HK-2 (cell line): Measurements from ENCODE around the gene DBH.

Experiments
- DNase-seq: peaks from one replicate; pipeline ENCODE4 v3.0.0-alpha.2; 2018; ENCODE audit not compliant: unreplicated experiment

DBH gene

GRCh38 chr9:133701981-133702797 is 66.0 kb downstream of the DBH start:
- no peak for DNase-seq

DNA sequence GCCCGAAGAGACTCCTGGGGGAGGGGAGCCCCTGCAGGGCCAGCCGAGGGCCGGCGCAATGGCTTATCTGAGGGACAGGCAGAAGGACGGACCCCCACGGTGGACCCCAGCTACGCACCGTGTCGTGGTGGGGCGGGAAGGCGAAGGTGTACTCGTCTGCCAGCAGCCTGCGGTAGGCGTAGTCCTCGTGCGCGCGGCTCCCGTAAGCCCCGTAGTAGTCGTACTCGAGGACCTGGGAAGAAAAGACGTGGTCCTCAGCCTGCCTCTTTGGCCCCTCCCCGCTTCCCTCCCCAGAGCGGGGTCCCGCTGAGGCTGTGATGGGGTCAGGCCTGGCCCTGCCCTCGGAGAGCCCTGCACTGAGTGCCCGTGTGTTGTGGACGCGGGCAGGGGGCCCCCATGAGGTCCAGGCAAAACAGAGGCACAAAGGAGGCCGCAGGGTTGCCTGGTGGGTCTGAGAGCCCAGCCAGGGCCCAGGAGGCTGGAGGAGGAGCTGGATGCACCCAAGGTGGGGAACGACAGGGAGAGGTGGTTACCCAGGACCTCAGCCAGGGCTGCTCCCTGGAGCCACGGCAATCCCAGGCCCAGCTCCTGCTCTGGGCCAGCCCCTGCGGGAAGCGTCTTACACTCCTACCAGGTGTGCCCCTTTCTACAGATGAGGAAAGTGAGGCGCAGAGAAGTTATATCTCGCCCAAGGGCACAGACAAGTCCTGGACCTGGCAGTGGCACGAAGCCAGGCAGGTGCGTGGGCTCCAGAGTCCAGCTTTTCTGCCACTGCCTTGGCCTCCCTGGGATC is 66.8 kb downstream of the DBH start:
- no peak for DNase-seq

DNA sequence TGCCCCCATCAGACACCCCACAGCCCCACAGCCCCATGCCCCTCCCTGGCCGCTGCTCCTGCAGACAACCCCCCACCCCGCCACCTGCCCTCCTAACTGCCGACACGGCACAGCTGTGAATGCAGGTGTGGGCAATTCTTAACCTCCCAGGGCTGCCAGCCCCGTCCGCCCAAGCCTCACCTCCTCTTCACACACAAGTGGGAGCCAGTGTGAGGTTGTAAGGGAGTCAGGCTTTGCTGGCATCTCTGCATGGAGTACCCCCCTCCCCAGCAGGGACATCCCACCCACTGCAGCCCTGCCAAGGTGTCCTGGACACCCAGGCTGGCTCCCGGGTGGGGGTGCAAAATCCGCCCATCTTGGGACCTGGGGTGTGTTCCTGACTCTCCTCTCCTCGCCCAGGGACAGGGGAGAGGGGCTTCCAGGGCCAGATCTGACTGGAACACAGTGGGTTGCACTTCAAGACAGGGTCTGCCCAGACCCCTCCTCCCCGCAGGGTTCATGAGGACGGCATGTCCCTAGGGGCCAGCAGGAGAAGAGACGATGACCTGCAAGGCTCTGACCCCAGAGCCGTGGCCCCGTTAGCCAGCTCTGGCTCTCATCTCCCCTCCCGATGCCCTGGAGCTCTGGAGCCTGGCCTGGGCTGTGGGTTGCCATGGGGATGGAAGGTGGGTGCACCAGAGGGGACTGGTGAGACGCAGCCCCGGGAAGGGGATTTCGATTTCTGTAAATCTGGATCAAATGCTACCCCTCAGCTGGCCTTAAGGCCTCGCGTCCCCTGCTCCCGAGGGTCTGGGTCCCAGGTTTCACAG is 67.6 kb downstream of the DBH start:
- no peak for DNase-seq

DNA sequence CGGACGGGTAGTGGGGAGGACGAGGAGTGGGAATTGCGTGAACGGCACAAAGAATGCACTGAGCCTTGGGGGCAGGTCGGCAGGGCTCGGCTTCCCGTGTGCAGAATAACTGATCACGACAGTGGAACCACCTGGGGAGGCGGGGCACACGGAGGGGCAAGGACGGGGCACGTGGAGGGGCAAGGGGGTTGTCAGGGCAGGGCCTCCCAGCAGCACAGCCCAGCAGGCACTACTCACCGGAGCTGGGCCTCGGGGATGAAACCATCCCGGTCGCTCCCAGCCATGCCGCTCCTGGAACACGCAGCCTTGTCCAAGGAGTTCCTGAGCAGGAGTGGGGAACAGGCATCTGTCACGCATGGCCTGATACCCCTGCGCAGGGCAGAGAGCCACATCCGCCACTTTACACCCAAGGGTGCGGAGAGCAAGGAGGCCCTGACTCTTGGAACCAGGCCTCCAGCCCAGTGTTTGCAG is 68.6 kb downstream of the DBH start:
- no peak for DNase-seq

- no peak for DNase-seq
Measured at GRCh38 chr9:133705576-133705975, 69.4 kb downstream of the DBH start.

DNA sequence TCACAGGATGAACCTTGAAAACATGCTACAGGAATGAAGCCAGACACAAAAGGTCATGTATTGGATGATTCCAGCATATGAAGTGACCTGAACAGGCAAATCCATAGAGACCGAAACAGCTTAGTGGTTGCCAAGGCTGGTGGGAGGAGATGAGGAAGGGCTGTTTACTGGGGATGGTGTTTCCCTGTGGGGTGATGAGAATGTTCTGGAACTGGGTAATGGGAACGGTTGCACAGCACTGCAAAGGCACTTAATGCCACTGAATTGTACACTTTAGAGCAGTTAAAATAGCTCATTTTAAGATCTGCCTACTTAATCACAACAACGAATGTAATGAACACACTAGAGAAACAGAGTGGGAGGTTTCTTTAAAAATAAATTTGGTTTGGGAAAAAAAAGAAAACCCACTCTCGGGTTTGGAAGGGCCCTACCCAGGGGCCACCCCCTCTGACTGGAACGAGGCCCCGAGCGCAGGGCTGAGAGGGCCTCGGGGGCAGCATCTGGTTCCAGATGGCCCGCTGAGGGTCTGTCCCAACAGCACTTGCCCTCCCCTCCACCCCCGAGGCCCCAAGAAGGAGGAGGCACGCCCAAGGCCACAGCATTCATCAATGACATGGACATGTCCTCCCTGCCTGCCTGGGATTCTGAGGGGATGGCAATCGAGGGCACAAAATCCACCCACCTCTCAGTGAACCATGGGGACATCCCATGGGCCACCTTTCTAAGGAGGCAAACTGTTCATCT is 70.3 kb downstream of the DBH start:
- DNase-seq = no peak

GRCh38 chr9:133707065-133707762 is 71.1 kb downstream of the DBH start:
- DNase-seq = no peak

GRCh38 chr9:133707763-133708245 is 71.6 kb downstream of the DBH start:
- no peak for DNase-seq

- DNase-seq = no peak
Measured at GRCh38 chr9:133708246-133709014, 72.3 kb downstream of the DBH start.
